IMR-90 (cell line): ENCODE data around the gene MIEN1. TPM values are rescaled to one million over a fixed set of nuclear protein-coding genes. Genes with fewer than 3 reads are reported as not detected.

ENCODE experiments used
- ATAC-seq: fragments of 200-7000 bp; cut with Tn5 transposase; 2 replicates; pipeline ENCODE4 v1.9.1; 2020; ENCODE audit warnings: low read depth, mild to moderate bottlenecking, moderate library complexity
- BruUV-seq: library from RNA; stranded (reverse); fragments of 400-500 nt; replicated peaks from 2 replicates; lab custom pipeline; 2021; lab: Mats Ljungman, UMichigan
- CTCF ChIA-PET: fragments of 300-600 bp; formaldehyde crosslinking; extraction: SDS; loops from one replicate; lab custom pipeline; 2021; ENCODE audit warnings: antibody characterized with exemption; lab: Yijun Ruan, JAX
- POLR2A ChIA-PET: fragments of 300-600 bp; sonication (Branson Sonifier 250); formaldehyde crosslinking; loops from one replicate; lab custom pipeline; 2022; ENCODE audit warnings: antibody characterized with exemption; ENCODE audit not compliant: unreplicated experiment; lab: Charles Lee
- DNase-seq: peaks from one replicate; pipeline ENCODE4 v3.0.0; 2013
- H2AFZ ChIP-seq: replicated peaks from 2 replicates; pipeline ENCODE3; 2013; ENCODE audit warnings: low read length, mild to moderate bottlenecking; ENCODE audit not compliant: poor library complexity
- H2AK5ac ChIP-seq: 2 replicates; pipeline ENCODE4 v1.6.1; 2013; ENCODE audit warnings: low read depth, low read length, inconsistent platforms
- H2AK9ac ChIP-seq: replicated peaks from 2 replicates; pipeline ENCODE3; 2013; ENCODE audit warnings: mild to moderate bottlenecking, low read depth, low read length, moderate library complexity; ENCODE audit not compliant: poor library complexity
- H2BK120ac ChIP-seq: 2 replicates; pipeline ENCODE4 v1.6.1; 2013; ENCODE audit warnings: low read depth, low read length, inconsistent platforms
- H2BK15ac ChIP-seq: 3 replicates; pipeline ENCODE4 v1.6.1; 2013; ENCODE audit warnings: low read depth, low read length, inconsistent platforms
- H2BK20ac ChIP-seq: 2 replicates; pipeline ENCODE4 v1.6.1; 2013; ENCODE audit warnings: low read depth, mild to moderate bottlenecking, inconsistent platforms, low read length, moderate library complexity
- H2BK5ac ChIP-seq: 2 replicates; pipeline ENCODE4 v1.6.1; 2013; ENCODE audit warnings: mild to moderate bottlenecking, low read depth, low read length, inconsistent platforms; ENCODE audit not compliant: poor library complexity, severe bottlenecking
- H3K14ac ChIP-seq: replicated peaks from 2 replicates; pipeline ENCODE4 v1.6.1; 2013; ENCODE audit warnings: low read depth, low read length, inconsistent platforms
- H3K18ac ChIP-seq: 2 replicates; pipeline ENCODE4 v1.6.1; 2013; ENCODE audit warnings: low read depth, low read length, control low read depth
- H3K23ac ChIP-seq: 2 replicates; pipeline ENCODE4 v1.6.1; 2013; ENCODE audit warnings: low read depth, low read length, inconsistent platforms
- H3K27ac ChIP-seq: 2 replicates; pipeline ENCODE4 v1.5.1; 2013; ENCODE audit warnings: mild to moderate bottlenecking, control low read depth, low read length; ENCODE audit not compliant: insufficient read depth
- H3K27me3 ChIP-seq: 2 replicates; pipeline ENCODE4 v1.6.1; 2013; ENCODE audit warnings: low read length; ENCODE audit not compliant: control insufficient read depth, insufficient read depth
- H3K36me3 ChIP-seq: 2 replicates; pipeline ENCODE4 v1.6.1; 2013; ENCODE audit warnings: low read length, mixed read lengths; ENCODE audit not compliant: control insufficient read depth, insufficient read depth
- H3K4ac ChIP-seq: 2 replicates; pipeline ENCODE4 v1.6.1; 2013; ENCODE audit warnings: low read depth, low read length, inconsistent platforms
- H3K4me1 ChIP-seq: 2 replicates; pipeline ENCODE4 v1.6.1; 2013; ENCODE audit warnings: low read length, mixed read lengths; ENCODE audit not compliant: control insufficient read depth, insufficient read depth
- H3K4me2 ChIP-seq: 2 replicates; pipeline ENCODE4 v1.6.1; 2013; ENCODE audit warnings: low read depth, mild to moderate bottlenecking, control low read depth, low read length, moderate library complexity
- H3K4me3 ChIP-seq: 2 replicates; pipeline ENCODE4 v1.5.1; 2013; ENCODE audit warnings: low read depth, mild to moderate bottlenecking, control low read depth, low read length, moderate library complexity; ENCODE audit not compliant: insufficient read depth
- H3K56ac ChIP-seq: 2 replicates; pipeline ENCODE4 v1.6.1; 2013; ENCODE audit warnings: low read length, inconsistent platforms; ENCODE audit not compliant: insufficient read depth; ENCODE audit errors: extremely low read depth
- H3K79me1 ChIP-seq, 2 experiments: 2 replicates each; pipeline ENCODE4 v1.6.1; 2013; ENCODE audit warnings: low read length in 2 of 2, inconsistent platforms in 1 of 2, low read depth in 1 of 2
- H3K9ac ChIP-seq: 2 replicates; pipeline ENCODE4 v1.6.1; 2013; ENCODE audit warnings: low read depth, low read length, control low read depth
- H3K9me1 ChIP-seq: 2 replicates; pipeline ENCODE4 v1.6.1; 2013; ENCODE audit warnings: low read length, inconsistent platforms; ENCODE audit not compliant: insufficient read depth
- H3K9me3 ChIP-seq: 2 replicates; pipeline ENCODE4 v1.6.1; 2013; ENCODE audit warnings: low read length; ENCODE audit not compliant: control insufficient read depth, insufficient read depth
- H4K20me1 ChIP-seq: 2 replicates; pipeline ENCODE4 v1.6.1; 2013; ENCODE audit warnings: low read length, inconsistent platforms; ENCODE audit not compliant: insufficient read depth
- H4K5ac ChIP-seq: 2 replicates; pipeline ENCODE4 v1.6.1; 2013; ENCODE audit warnings: mild to moderate bottlenecking, low read depth, low read length, control low read depth
- H4K8ac ChIP-seq, 2 experiments: 2 replicates each; pipeline ENCODE4 v1.6.1; 2013; ENCODE audit warnings: low read depth in 2 of 2, low read length in 2 of 2, control low read depth in 1 of 2, inconsistent platforms in 1 of 2
- H4K91ac ChIP-seq: 2 replicates; pipeline ENCODE4 v1.6.1; 2013; ENCODE audit warnings: low read depth, low read length, inconsistent platforms; ENCODE audit not compliant: insufficient read depth
- MAFK ChIP-seq: IDR thresholded peaks from 2 replicates; pipeline ENCODE4 v1.6.1; 2012; ENCODE audit warnings: low read depth, low read length, improper control_type of control experiment
- MXI1 ChIP-seq: IDR thresholded peaks from 2 replicates; pipeline ENCODE4 v1.6.1; 2012; ENCODE audit warnings: low read depth, mild to moderate bottlenecking, low read length, moderate library complexity, borderline replicate concordance
- NFE2L2 ChIP-seq: fragments of 150-350 bp; IDR thresholded peaks from 2 replicates; pipeline ENCODE4 v1.6.1; 2016; ENCODE audit warnings: low read depth, mild to moderate bottlenecking, low read length
- POLR2A ChIP-seq: IDR thresholded peaks from 2 replicates; pipeline ENCODE4 v1.6.1; 2012; ENCODE audit warnings: mild to moderate bottlenecking, low read depth, low read length
- RCOR1 ChIP-seq: IDR thresholded peaks from 2 replicates; pipeline ENCODE4 v1.6.1; 2012; ENCODE audit warnings: mild to moderate bottlenecking, low read length, improper control_type of control experiment; ENCODE audit not compliant: insufficient replicate concordance
- WGBS, 2 experiments: methylation state at CpG; one replicate each; pipeline versions ENCODE4 v1.1.5 to v1.1.7; 2013; ENCODE audit warnings: missing lambda C conversion rate in 2 of 2; ENCODE audit not compliant: insufficient read length in 1 of 2; ENCODE audit errors: extremely low coverage in 2 of 2; 5-methylcytosine and 5-hydroxymethylcytosine counted together
- dilution Hi-C: fragments of 300-500 bp; cut with HindIII; formaldehyde crosslinking; loops from one replicate; pipeline ENCODE4 v1.14.3; 2018; ENCODE audit warnings: low sequenced_read_pairs; ENCODE audit not compliant: unreplicated experiment
- in situ Hi-C: fragments of 300-500 bp; cut with MboI; formaldehyde crosslinking; loops from 3 replicates; pipeline ENCODE4 v1.14.3; 2019; ENCODE audit warnings: low sequenced_read_pairs, inconsistent platforms, mixed read lengths
- intact Hi-C: fragments of 100-400 bp; cut with micrococcal nuclease; formaldehyde crosslinking; loops from 2 replicates; pipeline ENCODE4 v1.10.0; 2022
- polyA plus RNA-seq, 3 experiments: library from polyadenylated mRNA; depleted of rRNA; stranded (reverse); fragments of >200 nt; gene quantifications; 2 replicates each; pipeline ENCODE4 v1.2.3, GENCODE V29; 2012; ENCODE audit warnings: low replicate concordance in 1 of 3
- total RNA-seq: library from RNA; depleted of rRNA; stranded (reverse); fragments of >200 nt; gene quantifications from 2 replicates; pipeline ENCODE4 v1.2.3, GENCODE V29; 2012
- TF ChIP-seq, protein P1 (sequence below): fragments of 150-350 bp; IDR thresholded peaks from 2 replicates; pipeline ENCODE4 v1.6.1; 2016; ENCODE audit warnings: low read depth, mild to moderate bottlenecking, low read length, moderate library complexity, borderline replicate concordance

Gene MIEN1
- total and polyA plus RNA-seq, 2 of the 4 experiments (the other 2 are of a cell fraction) = 20.3 to 75.6 TPM

GRCh38 chr17:39717660-39718059, 12.7 kb downstream of the MIEN1 start:
- Histone ChIP-seq H3K4me1 (no peaks in the 10 kb centered on the region), H3K14ac (no peak overlapping the region), H4K91ac (no peak overlapping the region), H3K18ac (no peak overlapping the region), H2BK20ac (no peak overlapping the region), H3K36me3 (peaks cover 50% of the 10 kb centered on the region), H3K9me1 (no peaks in the 10 kb centered on the region), H2AFZ (no peak overlapping the region), H3K27ac (no peak overlapping the region), H3K56ac (no peak overlapping the region), H3K23ac (no peak overlapping the region), H3K27me3 (no peaks in the 10 kb centered on the region), H2AK9ac (no peak overlapping the region), H4K8ac (no peak overlapping the region), H2BK120ac (no peak overlapping the region), H3K4me2 (no peak overlapping the region), H3K79me1 (no peaks in the 10 kb centered on the region), H3K4me3 (no peak overlapping the region), H3K9ac (no peak overlapping the region), H2BK15ac (no peak overlapping the region), H3K9me3 (no peaks in the 10 kb centered on the region), H4K20me1 (no peaks in the 10 kb centered on the region), H2AK5ac (no peak overlapping the region), H3K4ac (no peak overlapping the region), H2BK5ac (no peak overlapping the region), H4K5ac (no peak overlapping the region)
- dilution Hi-C loops (no loop called here), in situ Hi-C loops (no loop called here), intact Hi-C loops (no loop called here)
- ChIA-PET POLR2A (no interaction called here), CTCF (no interaction called here)
- no peak for DNase-seq
- TF ChIP-seq NFE2L2 (no peak), MAFK (no peak), MXI1 (no peak), RCOR1 (no peak), POLR2A (no peak)
- TF ChIP-seq, protein P1, sequence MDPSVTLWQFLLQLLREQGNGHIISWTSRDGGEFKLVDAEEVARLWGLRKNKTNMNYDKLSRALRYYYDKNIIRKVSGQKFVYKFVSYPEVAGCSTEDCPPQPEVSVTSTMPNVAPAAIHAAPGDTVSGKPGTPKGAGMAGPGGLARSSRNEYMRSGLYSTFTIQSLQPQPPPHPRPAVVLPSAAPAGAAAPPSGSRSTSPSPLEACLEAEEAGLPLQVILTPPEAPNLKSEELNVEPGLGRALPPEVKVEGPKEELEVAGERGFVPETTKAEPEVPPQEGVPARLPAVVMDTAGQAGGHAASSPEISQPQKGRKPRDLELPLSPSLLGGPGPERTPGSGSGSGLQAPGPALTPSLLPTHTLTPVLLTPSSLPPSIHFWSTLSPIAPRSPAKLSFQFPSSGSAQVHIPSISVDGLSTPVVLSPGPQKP = no peak
- no peak for ATAC-seq
- WGBS, 2 experiments = 81% methylated on average over 4 of the region's 6 CpGs; no CpG with 5 or more reads in 1 of the 2 experiments
- BruUV-seq = no TSS peak
